K562 (cell line): Measurements from ENCODE around the gene UPF1.

ENCODE experiments used
- CTCF ChIP-seq, 3 experiments: IDR thresholded peaks in 2 of 3; conservative IDR thresholded peaks in 1 of 3; 2 replicates each; pipeline ENCODE4 v1.5.1; 2011 to 2012; ENCODE audit warnings: low read length in 3 of 3, mild to moderate bottlenecking in 3 of 3, control low read depth in 2 of 3, improper control_type of control experiment in 1 of 3, inconsistent platforms in 1 of 3, low read depth in 1 of 3, mixed read lengths in 1 of 3, moderate library complexity in 1 of 3; ENCODE audit not compliant: insufficient read depth in 2 of 3
- EHMT2 ChIP-seq: fragments of 450-650 bp; IDR thresholded peaks from 2 replicates; pipeline ENCODE4 v1.6.1; 2018; ENCODE audit warnings: antibody characterized with exemption
- EP300 ChIP-seq: IDR thresholded peaks from 2 replicates; pipeline ENCODE4 v1.6.1; 2012; ENCODE audit warnings: low read length, improper control_type of control experiment
- ESRRA ChIP-seq: fragments of 450-650 bp; IDR thresholded peaks from 2 replicates; pipeline ENCODE4 v1.6.1; 2014; ENCODE audit warnings: low read depth, mild to moderate bottlenecking, moderate library complexity, borderline replicate concordance
- HDAC2 ChIP-seq: fragments of 450-650 bp; IDR thresholded peaks from 2 replicates; pipeline ENCODE4 v1.6.1; 2016; ENCODE audit warnings: mild to moderate bottlenecking
- POLR2A ChIP-seq: fragments of 450-650 bp; conservative IDR thresholded peaks from 2 replicates; pipeline ENCODE4 v1.6.1; 2016
- SIN3B ChIP-seq: fragments of 450-650 bp; IDR thresholded peaks from 2 replicates; pipeline ENCODE4 v1.6.1; 2017; ENCODE audit warnings: low read depth, mild to moderate bottlenecking, moderate library complexity
- TAF1 ChIP-seq: IDR thresholded peaks from 2 replicates; pipeline ENCODE4 v1.6.1; 2011; ENCODE audit warnings: mild to moderate bottlenecking, low read length, moderate library complexity; ENCODE audit not compliant: insufficient read depth, control insufficient read depth, severe bottlenecking; ENCODE audit errors: extremely low read depth
- TAF15 ChIP-seq: fragments of 200-400 bp; formaldehyde crosslinking; IDR thresholded peaks from 2 replicates; pipeline ENCODE4 v1.6.1; 2017; ENCODE audit warnings: mild to moderate bottlenecking, low read depth, low read length, moderate library complexity
- ZNF512 ChIP-seq: IDR thresholded peaks from 2 replicates; pipeline ENCODE4 v1.6.1; 2016; ENCODE audit warnings: missing genetic modification characterization, missing compliant biosample characterization

GRCh38 chr19:18845961-18846360 is 14.2 kb downstream of the UPF1 start:
- TF ChIP-seq HDAC2 (no peak), SIN3B (no peak), POLR2A (no peak), TAF1 (no peak), EHMT2 (no peak), CTCF (IDR thresholded peaks at IDR 0.05 in 2 of 3, conservative IDR thresholded peaks at IDR 0.05 in 1 of 3; ENCODE audit: insufficient read depth in 2 of 3, low read depth in 1 of 3, low read length in 3 of 3) (no peak), TAF15 (no peak), ZNF512 (tag) (no peak), ESRRA (no peak), EP300 (no peak)
